ENCODE data around the gene ROBO1.

The ROBO1 gene

DNA sequence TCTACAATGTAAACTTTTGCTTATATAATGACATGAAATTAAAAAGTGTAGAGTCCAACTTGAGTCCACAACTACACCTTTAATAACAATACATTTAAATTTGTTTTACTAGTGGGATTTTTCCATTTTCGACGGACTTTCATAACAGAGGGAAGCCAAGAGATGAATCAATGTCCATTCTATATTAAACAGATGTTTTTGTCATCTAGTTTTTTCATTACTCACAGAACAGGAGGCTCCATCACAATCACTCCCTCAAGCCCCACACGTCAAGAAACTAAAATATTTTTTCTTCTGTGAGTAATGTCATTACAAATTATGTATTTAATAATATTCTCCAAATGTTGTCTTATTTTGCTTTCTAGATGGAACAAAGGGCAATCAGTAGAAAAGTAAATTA is 932.9 kb downstream of the ROBO1 start:
- H3K27me3 ChIP-seq (ENCODE audit: insufficient read depth, low read length) = no peaks in the 10 kb centered on the region
- no peak overlapping the region for H3K27ac ChIP-seq (ENCODE audit: low read length)
- no peak overlapping the region for H3K4me3 ChIP-seq (ENCODE audit: low read length)
- no peaks in the 10 kb centered on the region for H3K36me3 ChIP-seq (ENCODE audit: insufficient read depth, low read depth, low read length)
- no peaks in the 10 kb centered on the region for H3K4me1 ChIP-seq (ENCODE audit: insufficient read depth, low read length)
- no peak overlapping the region for H3K9ac ChIP-seq (ENCODE audit: low read depth, low read length)
- H3K9me3 ChIP-seq (ENCODE audit: insufficient read depth, low read depth, low read length) = no peaks in the 10 kb centered on the region

GRCh38 chr3:78832785-78833204 is 935.0 kb downstream of the ROBO1 start:
- no peak overlapping the region for H3K27ac ChIP-seq (ENCODE audit: low read length)

GRCh38 chr3:78831446-78831972 is 936.3 kb downstream of the ROBO1 start:
- no peaks in the 10 kb centered on the region for H3K27me3 ChIP-seq (ENCODE audit: insufficient read depth, low read length)
- no peaks in the 10 kb centered on the region for H3K36me3 ChIP-seq (ENCODE audit: insufficient read depth, low read depth, low read length)
- no peak overlapping the region for H3K27ac ChIP-seq (ENCODE audit: low read length)
- H3K4me1 ChIP-seq (ENCODE audit: insufficient read depth, low read length) = no peaks in the 10 kb centered on the region
- H3K9ac ChIP-seq (ENCODE audit: low read depth, low read length) = no peak overlapping the region
- H3K4me3 ChIP-seq (ENCODE audit: low read length) = no peak overlapping the region
- H3K9me3 ChIP-seq (ENCODE audit: insufficient read depth, low read depth, low read length) = no peaks in the 10 kb centered on the region; the same call in 1 of the 2 replicates

More at GRCh38 chr3:78832785-78833204, 935.0 kb downstream of the ROBO1 start:
- Histone ChIP-seq H3K4me1 (ENCODE audit: insufficient read depth, low read length) (no peaks in the 10 kb centered on the region), H3K9me3 (ENCODE audit: insufficient read depth, low read depth, low read length) (no peaks in the 10 kb centered on the region), H3K27me3 (ENCODE audit: insufficient read depth, low read length) (no peaks in the 10 kb centered on the region), H3K4me3 (ENCODE audit: low read length) (no peak overlapping the region), H3K36me3 (ENCODE audit: insufficient read depth, low read depth, low read length) (no peaks in the 10 kb centered on the region), H3K9ac (ENCODE audit: low read depth, low read length) (no peak overlapping the region)

GRCh38 chr3:78830470-78830869 is 937.3 kb downstream of the ROBO1 start:
- Histone ChIP-seq H3K27me3 (ENCODE audit: insufficient read depth, low read length) (no peaks in the 10 kb centered on the region), H3K4me1 (ENCODE audit: insufficient read depth, low read length) (no peaks in the 10 kb centered on the region), H3K4me3 (ENCODE audit: low read length) (no peak overlapping the region), H3K36me3 (ENCODE audit: insufficient read depth, low read depth, low read length) (no peaks in the 10 kb centered on the region), H3K9me3 (ENCODE audit: insufficient read depth, low read depth, low read length) (no peaks in the 10 kb centered on the region; the same call in 1 of the 2 replicates), H3K9ac (ENCODE audit: low read depth, low read length) (no peak overlapping the region), H3K27ac (ENCODE audit: low read length) (no peak overlapping the region)

- no peak overlapping the region for H3K27ac ChIP-seq (ENCODE audit: low read length)
- no peaks in the 10 kb centered on the region for H3K36me3 ChIP-seq (ENCODE audit: insufficient read depth, low read depth, low read length)
- H3K27me3 ChIP-seq (ENCODE audit: insufficient read depth, low read length) = no peaks in the 10 kb centered on the region
- H3K9me3 ChIP-seq (ENCODE audit: insufficient read depth, low read depth, low read length) = no peaks in the 10 kb centered on the region; the same call in 1 of the 2 replicates
- no peak overlapping the region for H3K4me3 ChIP-seq (ENCODE audit: low read length)
- no peak overlapping the region for H3K9ac ChIP-seq (ENCODE audit: low read depth, low read length)
- H3K4me1 ChIP-seq (ENCODE audit: insufficient read depth, low read length) = no peaks in the 10 kb centered on the region
Measured at GRCh38 chr3:78827618-78828017, 940.2 kb downstream of the ROBO1 start.

DNA sequence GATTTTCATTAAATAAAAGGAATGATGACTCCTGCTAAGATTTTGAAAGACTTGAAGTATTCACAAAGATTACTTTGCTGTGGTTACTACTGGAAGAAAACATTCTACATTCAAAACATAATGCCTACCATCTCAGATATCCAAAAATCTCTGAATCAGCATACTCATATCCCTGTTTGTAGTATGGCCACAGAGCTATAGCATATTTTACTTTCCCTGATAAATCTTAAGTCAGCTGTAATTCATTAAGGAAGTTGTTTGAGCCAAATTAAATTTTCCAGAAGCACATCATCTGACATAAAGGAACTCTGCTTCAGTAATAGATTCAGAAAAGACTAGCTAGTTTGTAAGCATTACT is 942.0 kb downstream of the ROBO1 start:
- Histone ChIP-seq H3K4me3 (ENCODE audit: low read length) (no peak overlapping the region), H3K9ac (ENCODE audit: low read depth, low read length) (no peak overlapping the region), H3K27ac (ENCODE audit: low read length) (no peak overlapping the region), H3K36me3 (ENCODE audit: insufficient read depth, low read depth, low read length) (no peaks in the 10 kb centered on the region), H3K9me3 (ENCODE audit: insufficient read depth, low read depth, low read length) (no peaks in the 10 kb centered on the region; the same call in 1 of the 2 replicates), H3K4me1 (ENCODE audit: insufficient read depth, low read length) (no peaks in the 10 kb centered on the region), H3K27me3 (ENCODE audit: insufficient read depth, low read length) (no peaks in the 10 kb centered on the region)

DNA sequence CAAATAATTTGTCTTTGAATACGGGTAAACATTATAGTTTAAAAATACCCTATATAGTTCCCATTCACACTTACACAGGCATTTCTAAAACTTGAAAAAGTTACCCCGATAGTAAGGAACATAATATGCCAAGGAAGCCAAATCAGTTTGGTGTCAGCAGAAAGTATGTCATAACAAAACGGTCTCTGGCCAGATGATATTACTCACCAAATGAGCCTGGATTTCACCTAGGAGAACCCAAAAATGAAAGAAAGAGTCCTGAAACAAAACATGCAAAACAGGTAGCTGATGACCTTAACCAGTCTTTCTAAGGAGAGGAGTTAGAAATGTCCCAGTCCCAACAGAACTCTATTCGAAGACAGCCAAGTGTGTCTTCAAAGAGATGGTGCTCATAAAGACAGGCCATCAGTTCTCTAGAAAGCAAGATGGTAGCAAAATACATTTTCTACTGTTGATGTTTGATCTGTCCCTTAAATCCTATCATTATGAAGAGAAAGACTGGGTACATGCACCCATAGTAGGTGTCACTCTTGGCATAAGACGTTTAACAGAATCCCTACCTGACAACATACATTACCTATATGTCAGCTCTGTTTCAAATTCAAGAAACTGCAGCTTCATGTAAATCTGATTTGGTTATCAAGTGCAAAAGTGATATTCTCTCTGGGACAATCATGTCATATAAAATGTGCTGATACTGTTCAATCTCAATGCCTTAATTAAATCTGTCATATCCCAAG is 942.5 kb downstream of the ROBO1 start:
- no peaks in the 10 kb centered on the region for H3K36me3 ChIP-seq (ENCODE audit: insufficient read depth, low read depth, low read length)
- H3K27ac ChIP-seq (ENCODE audit: low read length) = no peak overlapping the region
- H3K9me3 ChIP-seq (ENCODE audit: insufficient read depth, low read depth, low read length) = no peaks in the 10 kb centered on the region; the same call in 1 of the 2 replicates
- H3K9ac ChIP-seq (ENCODE audit: low read depth, low read length) = no peak overlapping the region
- H3K4me3 ChIP-seq (ENCODE audit: low read length) = no peak overlapping the region
- no peaks in the 10 kb centered on the region for H3K4me1 ChIP-seq (ENCODE audit: insufficient read depth, low read length)
- H3K27me3 ChIP-seq (ENCODE audit: insufficient read depth, low read length) = no peaks in the 10 kb centered on the region

- Histone ChIP-seq H3K9me3 (ENCODE audit: insufficient read depth, low read depth, low read length) (no peaks in the 10 kb centered on the region; the same call in 1 of the 2 replicates), H3K36me3 (ENCODE audit: insufficient read depth, low read depth, low read length) (no peaks in the 10 kb centered on the region)
Measured at GRCh38 chr3:78823859-78824258, 943.9 kb downstream of the ROBO1 start.

GRCh38 chr3:78823434-78823833 is 944.4 kb downstream of the ROBO1 start:
- Histone ChIP-seq H3K9me3 (ENCODE audit: insufficient read depth, low read depth, low read length) (no peaks in the 10 kb centered on the region; the same call in 1 of the 2 replicates), H3K4me1 (ENCODE audit: insufficient read depth, low read length) (no peaks in the 10 kb centered on the region), H3K9ac (ENCODE audit: low read depth, low read length) (no peak overlapping the region), H3K4me3 (ENCODE audit: low read length) (no peak overlapping the region), H3K27ac (ENCODE audit: low read length) (no peak overlapping the region), H3K27me3 (ENCODE audit: insufficient read depth, low read length) (no peaks in the 10 kb centered on the region), H3K36me3 (ENCODE audit: insufficient read depth, low read depth, low read length) (no peaks in the 10 kb centered on the region)

More at GRCh38 chr3:78823859-78824258, 943.9 kb downstream of the ROBO1 start:
- H3K4me3 ChIP-seq (ENCODE audit: low read length) = no peak overlapping the region
- no peaks in the 10 kb centered on the region for H3K4me1 ChIP-seq (ENCODE audit: insufficient read depth, low read length)
- H3K9ac ChIP-seq (ENCODE audit: low read depth, low read length) = no peak overlapping the region
- H3K27ac ChIP-seq (ENCODE audit: low read length) = no peak overlapping the region
- H3K27me3 ChIP-seq (ENCODE audit: insufficient read depth, low read length) = no peaks in the 10 kb centered on the region

DNA sequence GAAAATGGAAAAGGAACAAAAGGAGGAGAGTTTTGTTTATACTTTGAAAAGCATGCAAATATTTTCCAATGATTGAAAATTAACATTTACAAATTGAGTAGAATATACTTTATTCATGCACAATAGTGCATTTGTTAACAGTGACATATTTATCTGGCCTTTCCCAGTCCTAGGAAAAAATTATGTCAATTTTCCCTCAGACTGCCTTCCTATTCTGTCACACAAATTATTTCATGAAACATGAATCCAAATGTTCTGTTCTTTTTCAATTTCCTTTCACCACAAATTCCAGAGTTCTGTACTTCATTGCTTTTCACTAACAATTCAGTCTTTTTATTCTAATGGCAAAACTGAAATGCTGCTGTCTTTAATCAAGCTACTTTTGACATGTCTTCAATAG is 945.1 kb downstream of the ROBO1 start:
- Histone ChIP-seq H3K27me3 (ENCODE audit: insufficient read depth, low read length) (no peaks in the 10 kb centered on the region), H3K9me3 (ENCODE audit: insufficient read depth, low read depth, low read length) (no peaks in the 10 kb centered on the region; the same call in 1 of the 2 replicates), H3K27ac (ENCODE audit: low read length) (no peak overlapping the region), H3K4me1 (ENCODE audit: insufficient read depth, low read length) (no peaks in the 10 kb centered on the region), H3K36me3 (ENCODE audit: insufficient read depth, low read depth, low read length) (no peaks in the 10 kb centered on the region), H3K4me3 (ENCODE audit: low read length) (no peak overlapping the region), H3K9ac (ENCODE audit: low read depth, low read length) (no peak overlapping the region)

GRCh38 chr3:78820542-78820941 is 947.3 kb downstream of the ROBO1 start:
- Histone ChIP-seq H3K9me3 (ENCODE audit: insufficient read depth, low read depth, low read length) (no peaks in the 10 kb centered on the region), H3K27ac (ENCODE audit: low read length) (no peak overlapping the region)

More at GRCh38 chr3:78820542-78820941, 947.3 kb downstream of the ROBO1 start:
- no peaks in the 10 kb centered on the region for H3K4me1 ChIP-seq (ENCODE audit: insufficient read depth, low read length)
- H3K27me3 ChIP-seq (ENCODE audit: insufficient read depth, low read length) = no peaks in the 10 kb centered on the region
- H3K4me3 ChIP-seq (ENCODE audit: low read length) = no peak overlapping the region
- no peaks in the 10 kb centered on the region for H3K36me3 ChIP-seq (ENCODE audit: insufficient read depth, low read depth, low read length)
- H3K9ac ChIP-seq (ENCODE audit: low read depth, low read length) = no peak overlapping the region
